ENCODE results near the gene NDUFS7. TPM values are rescaled to one million over a fixed set of nuclear protein-coding genes. Genes with fewer than 3 reads are reported as not detected.

The NDUFS7 gene
- total RNA-seq, 1 experiment from 2014 or later = 60.3 TPM

DNA sequence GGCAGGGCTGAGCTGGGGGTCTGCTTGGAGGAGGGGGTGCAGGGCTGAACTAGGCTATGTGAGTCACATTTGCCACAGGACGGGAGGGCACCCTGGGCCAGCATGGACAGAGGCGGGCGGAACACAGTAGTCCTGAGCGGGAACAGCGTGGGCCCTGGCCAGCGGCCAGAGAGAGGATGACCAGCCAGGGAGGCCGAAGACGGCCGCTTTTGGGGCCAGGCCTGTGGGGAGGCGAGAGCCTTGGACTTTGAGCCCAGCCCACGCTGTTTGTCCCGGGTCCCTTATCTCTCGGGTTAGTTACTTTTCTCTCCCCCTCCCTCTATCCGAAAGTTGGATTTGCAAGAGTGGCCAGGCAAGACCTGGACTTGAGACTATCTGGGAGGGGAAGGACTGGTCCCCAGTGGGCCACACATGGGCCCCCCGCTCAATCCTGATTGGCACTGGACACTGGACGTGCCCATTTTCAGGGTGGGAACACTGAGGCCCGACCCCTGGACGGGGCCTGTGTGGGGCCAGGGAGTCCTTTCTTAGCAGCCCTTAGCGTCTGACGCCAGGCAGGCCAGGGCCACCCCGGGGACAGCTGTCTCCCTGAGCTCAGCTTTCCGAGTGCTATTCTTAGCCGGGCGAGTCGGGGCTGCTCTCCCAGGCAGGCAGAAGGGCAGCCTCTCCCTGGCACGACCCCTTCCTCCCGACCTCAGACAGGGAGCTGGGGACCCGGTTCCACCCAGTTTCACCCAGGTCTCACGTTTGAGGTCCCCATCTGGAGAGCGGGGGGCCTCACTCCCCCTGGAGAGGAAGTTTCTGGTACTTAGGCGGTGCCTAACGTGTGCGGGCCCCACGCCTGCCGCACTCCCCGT lies 16.8 kb downstream of the NDUFS7 start:
- no TSS peak for BruUV-seq (replicated peaks)
- no peak overlapping the region for H3K27ac Mint-ChIP-seq (ENCODE audit: unreplicated experiment)
- CTCF ChIA-PET = no interaction called here
- H3K27me3 Mint-ChIP-seq (ENCODE audit: unreplicated experiment) = no peaks in the 10 kb centered on the region
- peaks cover 19% of the 10 kb centered on the region for H3K36me3 Mint-ChIP-seq (ENCODE audit: insufficient read depth, unreplicated experiment)
- peaks cover 10% of the 10 kb centered on the region for H3K4me1 Mint-ChIP-seq (ENCODE audit: low read depth, unreplicated experiment)
- no peaks in the 10 kb centered on the region for H3K9me3 Mint-ChIP-seq (ENCODE audit: low read depth, unreplicated experiment)
- intact Hi-C loops (cut with micrococcal nuclease; ENCODE audit: unreplicated experiment) = no loop called here
- DNase-seq = no peak
- H3K4me3 Mint-ChIP-seq (ENCODE audit: low read depth, unreplicated experiment) = peak overlapping the region; percentile 32
- TF ChIP-seq, protein P1, sequence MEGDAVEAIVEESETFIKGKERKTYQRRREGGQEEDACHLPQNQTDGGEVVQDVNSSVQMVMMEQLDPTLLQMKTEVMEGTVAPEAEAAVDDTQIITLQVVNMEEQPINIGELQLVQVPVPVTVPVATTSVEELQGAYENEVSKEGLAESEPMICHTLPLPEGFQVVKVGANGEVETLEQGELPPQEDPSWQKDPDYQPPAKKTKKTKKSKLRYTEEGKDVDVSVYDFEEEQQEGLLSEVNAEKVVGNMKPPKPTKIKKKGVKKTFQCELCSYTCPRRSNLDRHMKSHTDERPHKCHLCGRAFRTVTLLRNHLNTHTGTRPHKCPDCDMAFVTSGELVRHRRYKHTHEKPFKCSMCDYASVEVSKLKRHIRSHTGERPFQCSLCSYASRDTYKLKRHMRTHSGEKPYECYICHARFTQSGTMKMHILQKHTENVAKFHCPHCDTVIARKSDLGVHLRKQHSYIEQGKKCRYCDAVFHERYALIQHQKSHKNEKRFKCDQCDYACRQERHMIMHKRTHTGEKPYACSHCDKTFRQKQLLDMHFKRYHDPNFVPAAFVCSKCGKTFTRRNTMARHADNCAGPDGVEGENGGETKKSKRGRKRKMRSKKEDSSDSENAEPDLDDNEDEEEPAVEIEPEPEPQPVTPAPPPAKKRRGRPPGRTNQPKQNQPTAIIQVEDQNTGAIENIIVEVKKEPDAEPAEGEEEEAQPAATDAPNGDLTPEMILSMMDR (IDR thresholded peaks at IDR 0.05; ENCODE audit: unreplicated experiment) = no peak

DNA sequence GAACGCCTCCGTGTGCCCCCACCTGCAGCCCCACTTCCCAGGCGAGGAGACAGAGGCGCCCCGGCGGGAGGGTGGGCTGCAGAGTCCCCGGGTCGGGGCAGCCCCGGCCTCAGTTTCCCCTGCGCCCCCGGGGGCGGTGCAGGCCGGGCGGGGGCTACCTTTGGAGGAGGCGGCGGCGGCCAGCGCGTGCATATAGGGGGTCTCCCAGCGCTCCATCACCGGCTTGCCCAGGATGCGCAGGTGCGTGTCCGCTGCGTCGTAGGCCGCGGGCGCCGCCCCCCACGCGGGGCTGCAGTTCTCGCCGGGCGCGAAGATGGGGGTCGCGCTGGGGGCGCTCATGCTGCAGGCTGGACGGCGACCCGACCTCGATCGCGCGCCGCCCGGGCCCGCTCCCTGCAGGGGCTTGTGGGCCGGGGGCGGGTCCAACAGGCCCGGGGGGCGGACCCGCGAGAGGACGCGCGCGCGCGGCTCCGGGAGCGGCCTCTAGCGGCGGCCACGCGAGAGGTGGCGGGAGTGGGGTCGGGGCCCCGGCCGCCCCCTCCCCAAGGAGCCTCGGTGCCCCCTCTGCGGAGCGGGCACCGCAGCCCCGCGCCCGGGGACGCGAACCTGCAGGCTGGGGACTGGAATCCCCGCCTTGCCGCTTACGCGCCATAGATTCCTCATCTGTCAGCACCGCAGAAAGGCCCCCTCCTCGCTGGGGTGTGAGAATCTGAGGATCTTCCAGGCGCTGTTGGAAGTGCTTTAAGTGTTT lies 17.6 kb downstream of the NDUFS7 start, which contains the start of gene GAMT:
TSS of gene GAMT (minus strand) at position 405 of the 751 bp plus-strand sequence. CDS start at position 339, 66 bp downstream.
- no peak for DNase-seq
- TF ChIP-seq, protein P1 (IDR thresholded peaks at IDR 0.05; ENCODE audit: unreplicated experiment) = peak; percentile 25
- intact Hi-C loops (cut with micrococcal nuclease; ENCODE audit: unreplicated experiment) = no loop called here
- BruUV-seq (replicated peaks) = no TSS peak
- Mint-ChIP-seq H3K9me3 (ENCODE audit: low read depth, unreplicated experiment) (no peaks in the 10 kb centered on the region), H3K36me3 (ENCODE audit: insufficient read depth, unreplicated experiment) (peaks cover 19% of the 10 kb centered on the region), H3K27ac (ENCODE audit: unreplicated experiment) (no peak within 1 kb of the TSS), H3K27me3 (ENCODE audit: unreplicated experiment) (no peaks in the 10 kb centered on the region), H3K4me1 (ENCODE audit: low read depth, unreplicated experiment) (peaks cover 10% of the 10 kb centered on the region), H3K4me3 (ENCODE audit: low read depth, unreplicated experiment) (peak within 1 kb of the TSS; percentile 32)
- CTCF ChIA-PET = no interaction called here

DNA sequence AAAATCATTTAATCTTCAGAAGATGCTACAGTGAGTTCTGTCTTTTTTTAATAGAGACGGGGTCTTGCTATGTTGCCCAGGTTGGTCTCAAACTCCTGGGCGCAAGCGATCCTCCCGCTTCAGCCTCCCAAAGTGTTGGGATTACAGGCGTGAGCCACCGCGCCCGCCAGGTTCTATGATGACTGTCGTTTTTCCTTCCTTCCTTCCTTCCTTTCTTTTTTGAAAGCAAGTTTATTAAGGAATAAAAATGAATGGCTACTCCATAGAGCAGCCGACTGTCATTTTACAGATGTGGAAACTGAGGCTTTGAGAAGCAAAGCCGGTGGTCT lies 18.1 kb downstream of the NDUFS7 start:
- TF ChIP-seq, protein P1 (IDR thresholded peaks at IDR 0.05; ENCODE audit: unreplicated experiment) = no peak
- DNase-seq = no peak
- H3K27ac Mint-ChIP-seq (ENCODE audit: unreplicated experiment) = no peak overlapping the region
- H3K9me3 Mint-ChIP-seq (ENCODE audit: low read depth, unreplicated experiment) = no peaks in the 10 kb centered on the region
- H3K27me3 Mint-ChIP-seq (ENCODE audit: unreplicated experiment) = no peaks in the 10 kb centered on the region
- no TSS peak for BruUV-seq (replicated peaks)
- H3K4me3 Mint-ChIP-seq (ENCODE audit: low read depth, unreplicated experiment) = no peak overlapping the region
- intact Hi-C loops (cut with micrococcal nuclease; ENCODE audit: unreplicated experiment) = no loop called here
- peaks cover 10% of the 10 kb centered on the region for H3K4me1 Mint-ChIP-seq (ENCODE audit: low read depth, unreplicated experiment)
- CTCF ChIA-PET = no interaction called here
- H3K36me3 Mint-ChIP-seq (ENCODE audit: insufficient read depth, unreplicated experiment) = peaks cover 19% of the 10 kb centered on the region

DNA sequence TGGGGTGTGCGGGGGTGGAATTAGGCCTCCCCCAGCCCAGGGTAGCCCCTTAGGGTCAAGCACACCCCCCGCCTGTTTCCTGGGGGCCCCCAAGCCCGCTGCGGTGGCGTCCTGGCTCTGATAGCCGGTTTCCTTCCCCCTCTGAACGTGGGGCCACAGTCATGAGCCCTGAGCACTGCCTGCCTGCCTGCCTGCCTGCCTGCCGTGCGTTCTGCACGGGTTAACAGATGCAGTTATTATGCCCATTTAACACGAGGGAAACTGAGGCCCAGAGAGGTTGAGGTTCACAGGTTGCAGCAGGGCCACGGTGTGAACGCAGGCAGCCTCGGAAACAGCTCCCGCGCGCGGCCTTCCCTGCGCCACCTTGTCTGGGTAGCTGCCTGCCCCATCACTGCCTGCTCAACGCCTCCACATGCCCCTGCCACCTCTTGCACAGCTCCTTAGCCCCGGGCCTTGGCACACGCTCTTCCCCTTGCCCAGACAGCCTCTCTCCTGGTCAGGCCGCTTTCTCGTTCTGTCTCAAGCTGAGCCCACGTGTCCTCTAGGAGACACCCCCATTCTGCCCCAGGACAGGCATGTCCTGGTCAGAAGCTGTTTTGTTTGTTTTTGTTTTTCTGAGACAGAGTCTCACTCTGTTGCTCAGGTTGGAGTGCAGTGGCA lies 18.8 kb downstream of the NDUFS7 start:
- Mint-ChIP-seq H3K4me1 (ENCODE audit: low read depth, unreplicated experiment) (peaks cover 10% of the 10 kb centered on the region), H3K4me3 (ENCODE audit: low read depth, unreplicated experiment) (peak overlapping the region; percentile 4), H3K27ac (ENCODE audit: unreplicated experiment) (no peak overlapping the region), H3K36me3 (ENCODE audit: insufficient read depth, unreplicated experiment) (peaks cover 20% of the 10 kb centered on the region), H3K27me3 (ENCODE audit: unreplicated experiment) (no peaks in the 10 kb centered on the region), H3K9me3 (ENCODE audit: low read depth, unreplicated experiment) (no peaks in the 10 kb centered on the region)
- intact Hi-C loops (cut with micrococcal nuclease; ENCODE audit: unreplicated experiment) = no loop called here
- TF ChIP-seq, protein P1 (IDR thresholded peaks at IDR 0.05; ENCODE audit: unreplicated experiment) = no peak
- no peak for DNase-seq
- CTCF ChIA-PET = no interaction called here
- no TSS peak for BruUV-seq (replicated peaks)

Measured in Calu3 (cell line).